ENCODE results near the gene CACNG5. TPM values are rescaled to one million over a fixed set of nuclear protein-coding genes. Genes with fewer than 3 reads are reported as not detected.

Gene CACNG5
- total and polyA plus RNA-seq, 2 donors (not counting 1 experiment from before 2014, with no cell fraction given): not detected

GRCh38 chr17:66842505-66842904 is 7.6 kb downstream of the CACNG5 start:
- H3K4me2 ChIP-seq (replicated peaks; ENCODE audit: low read depth, low read length, poor library complexity, severe bottlenecking): no peak overlapping the region
- H3K9me3 Mint-ChIP-seq (ENCODE audit: insufficient read depth): peaks cover 3% of the 10 kb centered on the region
- CTCF ChIA-PET: no interaction called here
- ATAC-seq (ENCODE audit: low read depth) (no peak), DNase-seq (no peak)
- H3K27me3 ChIP-seq (replicated peaks in 1 of 4; ENCODE audit: control extremely low read depth in 1 of 4, control insufficient read depth in 3 of 4, insufficient read depth in 4 of 4, low read length in 3 of 4): no peaks in the 10 kb centered on the region
- H2AFZ ChIP-seq (ENCODE audit: insufficient read depth, low read depth, low read length, poor library complexity, severe bottlenecking): no peak overlapping the region
- H3K79me2 ChIP-seq (ENCODE audit: control insufficient read depth, insufficient read depth, low read length): no peaks in the 10 kb centered on the region
- TF ChIP-seq EZH2 (IDR thresholded peaks at IDR 0.05; ENCODE audit: borderline replicate concordance, insufficient read depth, low read depth, low read length, poor library complexity, severe bottlenecking): no peak
- TF ChIP-seq, protein P1, sequence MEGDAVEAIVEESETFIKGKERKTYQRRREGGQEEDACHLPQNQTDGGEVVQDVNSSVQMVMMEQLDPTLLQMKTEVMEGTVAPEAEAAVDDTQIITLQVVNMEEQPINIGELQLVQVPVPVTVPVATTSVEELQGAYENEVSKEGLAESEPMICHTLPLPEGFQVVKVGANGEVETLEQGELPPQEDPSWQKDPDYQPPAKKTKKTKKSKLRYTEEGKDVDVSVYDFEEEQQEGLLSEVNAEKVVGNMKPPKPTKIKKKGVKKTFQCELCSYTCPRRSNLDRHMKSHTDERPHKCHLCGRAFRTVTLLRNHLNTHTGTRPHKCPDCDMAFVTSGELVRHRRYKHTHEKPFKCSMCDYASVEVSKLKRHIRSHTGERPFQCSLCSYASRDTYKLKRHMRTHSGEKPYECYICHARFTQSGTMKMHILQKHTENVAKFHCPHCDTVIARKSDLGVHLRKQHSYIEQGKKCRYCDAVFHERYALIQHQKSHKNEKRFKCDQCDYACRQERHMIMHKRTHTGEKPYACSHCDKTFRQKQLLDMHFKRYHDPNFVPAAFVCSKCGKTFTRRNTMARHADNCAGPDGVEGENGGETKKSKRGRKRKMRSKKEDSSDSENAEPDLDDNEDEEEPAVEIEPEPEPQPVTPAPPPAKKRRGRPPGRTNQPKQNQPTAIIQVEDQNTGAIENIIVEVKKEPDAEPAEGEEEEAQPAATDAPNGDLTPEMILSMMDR (IDR thresholded peaks at IDR 0.05): no peak
- no peaks in the 10 kb centered on the region for H3K4me1 ChIP-seq (ENCODE audit: control insufficient read depth in 2 of 2, insufficient read depth in 2 of 2, low read length in 2 of 2)
- no peak overlapping the region for H3K27ac ChIP-seq (ENCODE audit: low read length in 2 of 2)
- H3K27ac Mint-ChIP-seq: no peak overlapping the region
- 65% methylated on average over 5 of the region's 5 CpGs for WGBS (ENCODE audit: insufficient coverage)
- intact Hi-C loops (cut with micrococcal nuclease): no loop called here
- POLR2A ChIA-PET: no interaction called here
- peaks cover 0 to 5% (median 0%) of the 10 kb centered on the region in 3 donors for H3K9me3 ChIP-seq (ENCODE audit: control extremely low read depth in 1 of 3, control insufficient read depth in 2 of 3, insufficient read depth in 1 of 3, low read length in 2 of 3)
- no peaks in the 10 kb centered on the region for H3K36me3 ChIP-seq (replicated peaks in 1 of 2; ENCODE audit: control extremely low read depth in 1 of 2, control insufficient read depth in 1 of 2, extremely low read depth in 1 of 2, insufficient read depth in 2 of 2, low read length in 1 of 2)
- no peaks in the 10 kb centered on the region for H3K4me1 Mint-ChIP-seq
- peaks cover 8% of the 10 kb centered on the region for H3K27me3 Mint-ChIP-seq
- no peak overlapping the region for H3K9ac ChIP-seq (ENCODE audit: low read length)
- H4K20me1 ChIP-seq (ENCODE audit: control insufficient read depth, insufficient read depth, low read length, poor library complexity, severe bottlenecking): no peaks in the 10 kb centered on the region
- H3K4me3 Mint-ChIP-seq: no peak overlapping the region
- no peak overlapping the region for H3K4me3 ChIP-seq (ENCODE audit: control extremely low read depth in 1 of 5, extremely low read depth in 1 of 5, insufficient read depth in 1 of 5, low read depth in 2 of 5, low read length in 4 of 5)

- Mint-ChIP-seq H3K4me1 (no peaks in the 10 kb centered on the region), H3K9me3 (ENCODE audit: insufficient read depth) (peaks cover 3% of the 10 kb centered on the region), H3K27ac (no peak overlapping the region), H3K27me3 (peaks cover 8% of the 10 kb centered on the region), H3K4me3 (no peak overlapping the region)
- no peaks in the 10 kb centered on the region for H4K20me1 ChIP-seq (ENCODE audit: control insufficient read depth, insufficient read depth, low read length, poor library complexity, severe bottlenecking)
- ATAC-seq (ENCODE audit: low read depth) (no peak), DNase-seq (no peak)
- H3K4me1 ChIP-seq (ENCODE audit: control insufficient read depth in 2 of 2, insufficient read depth in 2 of 2, low read length in 2 of 2): no peaks in the 10 kb centered on the region
- no peak overlapping the region for H3K27ac ChIP-seq (ENCODE audit: low read length in 2 of 2)
- TF ChIP-seq EZH2 (IDR thresholded peaks at IDR 0.05; ENCODE audit: borderline replicate concordance, insufficient read depth, low read depth, low read length, poor library complexity, severe bottlenecking): no peak
- TF ChIP-seq, protein P1 (IDR thresholded peaks at IDR 0.05): no peak
- H3K79me2 ChIP-seq (ENCODE audit: control insufficient read depth, insufficient read depth, low read length): no peaks in the 10 kb centered on the region
- H3K9me3 ChIP-seq (ENCODE audit: control extremely low read depth in 1 of 3, control insufficient read depth in 2 of 3, insufficient read depth in 1 of 3, low read length in 2 of 3): peaks cover 0 to 9% (median 0%) of the 10 kb centered on the region in 3 donors
- POLR2A ChIA-PET: no interaction called here
- CTCF ChIA-PET: interaction anchor here (1.3 kb wide), 1 partner anchor 22 kb away, joined by 4 read pairs; no protein-coding TSS in a partner anchor
- no peaks in the 10 kb centered on the region for H3K27me3 ChIP-seq (replicated peaks in 1 of 4; ENCODE audit: control extremely low read depth in 1 of 4, control insufficient read depth in 3 of 4, insufficient read depth in 4 of 4, low read length in 3 of 4)
- intact Hi-C loops (cut with micrococcal nuclease): no loop called here
- no peak overlapping the region for H2AFZ ChIP-seq (ENCODE audit: insufficient read depth, low read depth, low read length, poor library complexity, severe bottlenecking)
- H3K4me2 ChIP-seq (replicated peaks; ENCODE audit: low read depth, low read length, poor library complexity, severe bottlenecking): no peak overlapping the region
- H3K9ac ChIP-seq (ENCODE audit: low read length): no peak overlapping the region
- no peak overlapping the region for H3K4me3 ChIP-seq (ENCODE audit: control extremely low read depth in 1 of 5, extremely low read depth in 1 of 5, insufficient read depth in 1 of 5, low read depth in 2 of 5, low read length in 4 of 5)
- H3K36me3 ChIP-seq (replicated peaks in 1 of 2; ENCODE audit: control extremely low read depth in 1 of 2, control insufficient read depth in 1 of 2, extremely low read depth in 1 of 2, insufficient read depth in 2 of 2, low read length in 1 of 2): no peaks in the 10 kb centered on the region
- whole genome bisulfite sequencing (ENCODE audit: insufficient coverage): 100% methylated on average over 1 of the region's 3 CpGs
These were observed 8.0 kb downstream of the CACNG5 start for GRCh38 chr17:66842959-66843358.
